Measurements from ENCODE around the gene PLEKHF1. TPM values are rescaled to one million over a fixed set of nuclear protein-coding genes. Genes with fewer than 3 reads are reported as not detected.

The PLEKHF1 gene, protein sequence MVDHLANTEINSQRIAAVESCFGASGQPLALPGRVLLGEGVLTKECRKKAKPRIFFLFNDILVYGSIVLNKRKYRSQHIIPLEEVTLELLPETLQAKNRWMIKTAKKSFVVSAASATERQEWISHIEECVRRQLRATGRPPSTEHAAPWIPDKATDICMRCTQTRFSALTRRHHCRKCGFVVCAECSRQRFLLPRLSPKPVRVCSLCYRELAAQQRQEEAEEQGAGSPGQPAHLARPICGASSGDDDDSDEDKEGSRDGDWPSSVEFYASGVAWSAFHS
- total RNA-seq: 10 to 100 TPM; 21.3 to 21.5 TPM

DNA sequence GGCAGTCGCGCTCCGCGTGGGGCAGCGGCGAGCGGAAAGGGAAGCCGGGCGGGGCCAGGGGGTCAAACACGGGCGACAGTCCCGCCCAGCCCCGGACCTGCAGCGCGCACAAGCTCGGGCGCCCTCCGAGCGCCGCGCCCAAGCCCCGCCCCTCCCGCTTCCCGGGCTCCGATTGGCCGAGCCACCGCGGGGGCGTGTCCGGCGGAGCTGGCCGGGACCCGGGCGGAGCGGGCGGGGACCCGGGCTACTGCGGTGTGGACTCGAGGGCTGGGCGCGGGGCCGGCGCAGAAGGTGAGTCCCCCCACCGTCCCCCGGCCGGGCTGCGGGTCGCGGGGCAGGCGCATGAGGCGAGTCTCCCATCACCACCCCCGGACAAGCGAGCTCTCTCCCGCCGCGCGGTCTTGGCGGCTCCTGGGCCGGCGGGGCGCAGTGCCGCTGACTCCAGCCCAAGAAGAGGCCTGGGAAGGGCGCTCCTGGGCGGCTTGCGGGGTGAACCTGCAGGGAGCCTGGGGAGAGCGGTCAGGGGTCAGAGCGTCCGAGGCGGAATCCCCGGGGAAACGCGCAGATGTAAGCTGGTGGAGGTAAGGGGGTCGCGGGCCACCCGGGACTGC, at the start of gene PLEKHF1:
Gene PLEKHF1 (plus strand): TSS at position 247 of the 611 bp plus-strand sequence. CDS start 8,379 bp downstream, outside the sequence.
- H3K36me3 Mint-ChIP-seq (ENCODE audit: insufficient read depth in 2 of 2): peaks cover 5 to 12% of the 10 kb centered on the region in 2 donors
- H3K9me3 Mint-ChIP-seq: no peaks in the 10 kb centered on the region
- ATAC-seq (replicated peaks in 1 of 2): peak; percentile 83 to 85
- H3K27ac Mint-ChIP-seq: peak within 1 kb of the TSS; percentile 80
- H3K27me3 Mint-ChIP-seq (ENCODE audit: low read depth): no peaks in the 10 kb centered on the region
- H3K4me1 Mint-ChIP-seq (ENCODE audit: low read depth): peaks cover 75% of the 10 kb centered on the region
- peak; percentile 91 to 97 for DNase-seq
- H3K4me3 Mint-ChIP-seq: peak within 1 kb of the TSS; percentile 85 to 93

DNA sequence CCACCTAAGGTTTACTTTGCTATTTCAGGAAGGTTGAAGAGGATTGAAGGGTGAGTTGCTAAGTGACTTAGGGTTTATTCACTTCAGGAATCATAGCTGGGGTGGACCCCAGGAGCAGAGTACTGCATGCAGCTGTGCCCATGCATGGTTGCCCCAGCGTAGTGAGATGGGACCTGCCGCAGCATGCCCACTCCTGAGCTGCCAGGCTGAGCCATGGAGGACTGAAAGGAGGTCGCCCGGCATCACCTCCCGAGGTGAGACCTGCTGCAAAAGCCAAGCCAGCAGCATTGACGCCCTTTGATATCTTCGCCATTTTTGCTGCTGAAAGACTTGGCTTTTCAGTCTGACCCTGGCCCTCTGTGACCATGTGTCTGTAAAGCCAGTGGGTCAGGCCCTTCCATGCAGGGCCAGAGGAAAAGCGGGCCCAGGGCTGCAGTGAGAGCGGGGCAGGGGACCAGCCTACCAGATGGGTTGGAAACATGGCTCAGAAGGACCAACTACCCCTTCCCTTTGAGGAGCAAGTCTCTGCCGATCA, 49.3 kb upstream of the PLEKHF1 start:
- no peaks in the 10 kb centered on the region for H3K9me3 Mint-ChIP-seq
- H3K4me1 Mint-ChIP-seq (ENCODE audit: low read depth): peaks cover 18% of the 10 kb centered on the region
- DNase-seq (no peak), ATAC-seq (replicated peaks in 1 of 2) (no peak)
- H3K27ac Mint-ChIP-seq: no peak overlapping the region
- peaks cover 9 to 28% of the 10 kb centered on the region in 2 donors for H3K36me3 Mint-ChIP-seq (ENCODE audit: insufficient read depth in 2 of 2)
- H3K4me3 Mint-ChIP-seq: no peak overlapping the region
- no peaks in the 10 kb centered on the region for H3K27me3 Mint-ChIP-seq (ENCODE audit: low read depth)

DNA sequence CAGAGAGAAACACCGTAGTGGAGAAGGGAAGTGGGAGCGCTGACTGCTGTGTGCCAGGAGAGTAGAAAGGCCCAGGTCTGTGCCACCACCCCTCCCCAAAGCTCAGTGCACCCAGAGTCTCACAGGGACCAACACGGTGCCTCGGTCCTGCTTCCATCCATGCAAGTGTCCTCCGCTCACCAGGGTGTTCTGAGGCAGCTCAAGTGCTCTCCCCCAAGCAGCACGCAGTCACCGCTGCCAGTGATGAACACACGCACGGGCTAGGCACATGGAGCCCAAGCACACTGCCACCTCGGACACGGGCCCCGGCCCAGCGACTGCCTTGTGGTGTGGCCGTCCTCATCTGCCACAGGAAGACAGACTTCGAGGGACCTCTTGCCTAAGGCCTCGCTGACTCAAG, 48.7 kb upstream of the PLEKHF1 start:
- Mint-ChIP-seq H3K4me3 (no peak overlapping the region), H3K4me1 (ENCODE audit: low read depth) (peaks cover 23% of the 10 kb centered on the region), H3K9me3 (no peaks in the 10 kb centered on the region), H3K27ac (peak overlapping the region; percentile 7), H3K36me3 (ENCODE audit: insufficient read depth in 2 of 2) (peaks cover 9 to 27% of the 10 kb centered on the region in 2 donors), H3K27me3 (ENCODE audit: low read depth) (no peaks in the 10 kb centered on the region)
- DNase-seq: no peak
- no peak for ATAC-seq (replicated peaks in 1 of 2)

DNA sequence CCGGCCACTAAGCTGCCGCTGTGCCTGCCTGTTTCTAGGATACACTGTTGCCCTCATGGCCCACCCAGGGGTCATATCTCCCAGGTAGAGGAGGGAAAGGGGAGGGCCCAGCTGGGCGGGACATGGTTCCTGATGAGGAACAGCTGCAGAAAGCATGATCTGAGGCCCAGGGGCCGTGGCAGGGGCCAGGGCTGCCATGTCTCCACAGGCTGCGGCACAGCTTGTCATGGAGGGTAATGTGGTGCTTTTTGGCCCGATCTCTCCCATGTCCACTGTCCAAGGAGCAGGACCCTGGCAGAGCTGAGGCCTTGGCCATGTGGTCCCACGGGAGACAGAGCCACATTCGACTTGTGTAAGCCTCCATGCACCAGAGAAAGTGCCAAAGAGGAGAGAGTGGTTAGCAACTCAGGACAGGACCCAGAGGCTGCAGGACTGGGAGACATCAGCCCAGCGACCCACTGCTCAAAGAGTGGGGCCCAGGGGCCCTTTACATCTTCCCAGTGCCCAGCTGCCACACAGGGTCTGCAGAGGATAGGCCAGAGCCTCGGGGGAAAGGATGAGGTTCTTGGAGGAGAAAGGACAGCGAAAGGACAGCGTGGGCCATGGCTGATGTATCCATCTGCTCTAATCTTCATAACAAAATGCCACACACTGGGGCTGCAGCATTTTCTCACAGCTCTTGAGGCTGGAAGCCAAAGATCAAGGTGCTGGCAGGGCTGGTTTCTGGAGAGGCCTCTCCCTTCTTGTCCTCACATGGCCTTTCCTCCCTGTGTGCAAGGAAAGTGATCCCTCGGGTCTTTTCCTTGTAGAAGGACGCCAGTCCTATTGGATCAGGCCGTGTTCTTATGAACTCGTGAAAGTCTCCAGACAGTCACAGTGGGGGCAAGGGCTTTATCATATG, 47.6 kb upstream of the PLEKHF1 start:
- Mint-ChIP-seq H3K27me3 (ENCODE audit: low read depth) (no peaks in the 10 kb centered on the region), H3K4me1 (ENCODE audit: low read depth) (peaks cover 30% of the 10 kb centered on the region), H3K4me3 (no peak overlapping the region), H3K27ac (peak overlapping the region; percentile 27), H3K36me3 (ENCODE audit: insufficient read depth in 2 of 2) (peaks cover 3 to 20% of the 10 kb centered on the region in 2 donors), H3K9me3 (no peaks in the 10 kb centered on the region)
- no peak for DNase-seq
- ATAC-seq (replicated peaks in 1 of 2): no peak

DNA sequence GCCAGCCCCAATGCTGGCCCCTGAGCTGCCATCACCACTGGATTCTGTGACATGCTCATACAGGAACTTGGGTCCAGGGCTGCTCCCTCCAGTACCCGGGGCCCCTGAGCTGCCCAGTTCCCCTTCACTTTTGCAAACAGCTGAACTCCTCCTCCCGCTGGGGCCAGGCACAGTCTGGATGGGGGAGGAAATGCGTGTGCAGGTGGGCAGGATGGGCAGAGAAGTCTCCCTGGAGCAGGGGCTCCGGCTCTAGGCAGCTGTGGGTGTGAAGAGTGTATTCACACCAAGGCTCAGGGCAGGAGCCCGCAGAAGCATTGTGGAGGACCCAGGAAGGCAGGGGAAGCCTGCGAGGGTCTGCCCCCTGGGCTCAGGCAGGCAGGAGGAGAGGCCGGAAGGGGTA, 46.8 kb upstream of the PLEKHF1 start:
- H3K27me3 Mint-ChIP-seq (ENCODE audit: low read depth): no peaks in the 10 kb centered on the region
- ATAC-seq (replicated peaks in 1 of 2) (no peak), DNase-seq (no peak)
- H3K36me3 Mint-ChIP-seq (ENCODE audit: insufficient read depth in 2 of 2): peaks cover 0 to 11% of the 10 kb centered on the region in 2 donors
- H3K9me3 Mint-ChIP-seq: no peaks in the 10 kb centered on the region
- no peak overlapping the region for H3K27ac Mint-ChIP-seq
- H3K4me3 Mint-ChIP-seq: no peak overlapping the region
- H3K4me1 Mint-ChIP-seq (ENCODE audit: low read depth): peaks cover 38% of the 10 kb centered on the region

DNA sequence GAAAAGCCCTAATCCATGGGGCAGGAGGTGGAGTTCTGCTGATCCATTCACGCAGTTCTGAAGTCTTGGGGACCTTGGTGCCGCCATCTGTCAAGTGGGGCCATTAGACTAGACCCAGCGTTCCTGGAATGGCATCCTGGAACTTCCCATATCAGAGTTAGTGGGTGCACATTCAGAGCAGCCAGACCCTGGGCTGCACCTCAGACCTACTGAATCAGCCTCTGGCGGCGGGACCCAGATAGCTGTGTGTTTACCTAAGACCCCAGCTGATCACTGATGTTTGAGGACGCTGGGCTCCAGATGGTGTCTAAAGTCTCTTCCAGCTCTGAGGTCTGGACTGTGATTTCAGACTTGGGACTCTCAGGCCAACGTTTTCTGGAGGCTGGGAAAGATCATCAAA, 46.4 kb upstream of the PLEKHF1 start:
- ATAC-seq (replicated peaks in 1 of 2) (no peak), DNase-seq (no peak)
- Mint-ChIP-seq H3K9me3 (no peaks in the 10 kb centered on the region), H3K27ac (no peak overlapping the region), H3K4me3 (no peak overlapping the region), H3K4me1 (ENCODE audit: low read depth) (peaks cover 43% of the 10 kb centered on the region), H3K27me3 (ENCODE audit: low read depth) (no peaks in the 10 kb centered on the region), H3K36me3 (ENCODE audit: insufficient read depth in 2 of 2) (peaks cover 0 to 11% of the 10 kb centered on the region in 2 donors)

DNA sequence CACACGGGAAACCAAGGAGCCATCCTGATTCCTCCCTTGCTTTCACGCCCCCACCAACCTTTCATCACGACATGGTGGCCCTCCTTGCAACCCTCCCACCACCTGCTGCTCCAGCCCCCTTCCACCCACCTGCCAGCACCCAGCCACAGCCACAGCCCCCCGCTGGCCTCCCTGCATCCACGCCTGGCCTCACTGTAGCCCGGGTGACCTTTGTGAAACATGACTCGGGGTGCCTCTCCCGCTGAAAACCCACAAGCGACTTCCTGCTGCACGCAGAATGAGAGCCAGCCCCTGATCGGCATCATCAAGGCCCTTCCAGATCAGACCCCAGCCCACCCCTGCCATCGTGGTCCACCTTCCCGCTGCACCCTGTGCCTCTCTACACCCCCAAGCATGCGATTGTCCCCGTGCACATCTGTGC, 44.3 kb upstream of the PLEKHF1 start:
- Mint-ChIP-seq H3K4me3 (peak overlapping the region; percentile 66 to 90), H3K27me3 (ENCODE audit: low read depth) (no peaks in the 10 kb centered on the region), H3K36me3 (ENCODE audit: insufficient read depth in 2 of 2) (peaks cover 0 to 1% of the 10 kb centered on the region in 2 donors), H3K4me1 (ENCODE audit: low read depth) (peaks cover 49% of the 10 kb centered on the region), H3K9me3 (no peaks in the 10 kb centered on the region), H3K27ac (no peak overlapping the region)
- peak; percentile 61 to 64 for DNase-seq
- ATAC-seq (replicated peaks in 1 of 2): peak; percentile 30 to 61

DNA sequence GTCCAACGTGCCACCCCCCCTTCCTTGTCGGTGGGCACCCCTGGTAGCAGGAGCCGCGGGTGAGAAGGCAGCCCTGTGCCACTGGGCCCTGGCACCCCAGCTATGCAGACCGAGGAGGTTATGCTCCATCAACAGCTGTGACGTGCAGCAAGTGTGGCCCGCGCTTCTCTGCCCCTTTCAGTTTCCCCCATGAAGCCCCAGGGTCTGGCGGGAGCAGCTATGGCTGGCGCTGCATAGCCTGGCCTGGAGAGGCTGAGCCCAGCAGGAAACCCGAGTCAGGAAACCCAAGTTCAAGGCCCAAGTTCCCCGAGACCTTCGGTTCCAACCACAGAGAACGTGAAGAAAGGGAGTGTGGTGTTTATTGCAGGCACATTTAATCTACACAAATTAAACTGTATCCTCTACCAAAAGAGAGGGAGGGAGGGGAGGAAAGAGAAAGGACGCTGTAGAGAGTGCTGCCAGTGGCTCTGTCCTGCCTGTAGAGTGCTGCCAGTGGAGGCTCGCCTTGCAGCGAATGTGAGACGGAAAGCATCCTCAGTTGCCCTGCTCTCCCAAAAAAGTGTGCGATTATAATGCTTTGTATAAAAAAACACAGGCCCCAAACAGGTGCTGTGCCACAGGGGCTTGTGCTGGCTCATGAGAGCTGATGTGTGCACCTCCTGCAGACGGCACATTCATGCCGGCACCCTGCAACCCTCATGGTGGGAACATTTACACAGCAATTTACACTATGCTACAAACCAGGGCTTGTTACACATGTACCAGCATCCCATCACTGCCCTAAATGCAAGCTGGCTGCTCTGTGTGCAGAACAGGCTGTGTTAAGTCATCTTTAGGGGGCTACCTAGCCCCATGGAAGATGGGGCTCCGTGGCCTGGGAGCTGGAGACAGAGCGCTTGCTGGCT, 42.8 kb upstream of the PLEKHF1 start:
- H3K4me1 Mint-ChIP-seq (ENCODE audit: low read depth): peaks cover 49% of the 10 kb centered on the region
- H3K27ac Mint-ChIP-seq: no peak overlapping the region
- peaks cover 0 to 1% of the 10 kb centered on the region in 2 donors for H3K36me3 Mint-ChIP-seq (ENCODE audit: insufficient read depth in 2 of 2)
- H3K4me3 Mint-ChIP-seq: peak overlapping the region; percentile 66 to 90
- H3K9me3 Mint-ChIP-seq: no peaks in the 10 kb centered on the region
- DNase-seq (peak in 1 of 2 donors; percentile 28), ATAC-seq (replicated peaks in 1 of 2) (peak; percentile 6 to 42)
- H3K27me3 Mint-ChIP-seq (ENCODE audit: low read depth): no peaks in the 10 kb centered on the region

DNA sequence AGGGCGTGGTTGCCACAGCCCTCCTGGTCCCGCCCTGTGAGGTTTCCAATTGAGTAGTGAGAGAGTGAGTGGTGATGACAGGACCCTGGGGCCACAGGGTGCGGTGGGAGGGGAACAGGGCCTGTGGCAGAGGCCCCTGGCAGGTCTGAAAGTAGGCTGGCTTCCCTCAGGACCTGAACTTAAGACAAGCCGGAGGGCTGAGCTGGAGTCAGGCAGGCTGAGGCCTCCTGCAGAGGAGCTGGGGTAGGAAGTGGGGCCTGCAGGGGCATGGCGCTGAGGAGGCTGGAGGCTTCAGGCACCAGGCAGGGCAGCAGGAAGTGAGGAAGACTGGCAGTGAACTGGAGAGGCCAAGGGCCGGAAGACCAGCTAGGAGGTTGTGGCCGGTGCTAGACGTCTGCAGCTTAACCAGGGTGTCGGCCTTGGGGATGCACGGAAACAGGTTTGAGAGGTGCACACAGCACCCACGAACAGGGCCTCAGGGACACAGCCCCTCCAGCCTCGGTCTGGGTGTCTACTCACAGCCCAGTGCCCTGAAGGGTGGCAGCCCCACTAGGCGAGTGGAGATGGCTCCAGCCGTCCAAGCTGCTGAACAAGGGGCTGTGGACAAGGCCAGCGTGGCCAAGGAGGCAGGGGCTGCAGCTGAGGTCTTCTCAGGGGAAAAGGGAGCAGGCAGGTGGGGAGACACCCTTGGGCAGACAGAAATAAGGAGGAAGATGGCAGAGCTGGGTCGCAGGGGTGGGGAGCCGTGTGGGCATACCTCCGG, 41.4 kb upstream of the PLEKHF1 start:
- ATAC-seq (replicated peaks in 1 of 2): peak; percentile 93 to 95
- Mint-ChIP-seq H3K4me3 (peak overlapping the region; percentile 86 to 90), H3K36me3 (ENCODE audit: insufficient read depth in 2 of 2) (peaks cover 0 to 1% of the 10 kb centered on the region in 2 donors), H3K9me3 (no peaks in the 10 kb centered on the region), H3K27me3 (ENCODE audit: low read depth) (no peaks in the 10 kb centered on the region), H3K4me1 (ENCODE audit: low read depth) (peaks cover 49% of the 10 kb centered on the region), H3K27ac (peak overlapping the region; percentile 76)
- peak; percentile 79 to 81 for DNase-seq

DNA sequence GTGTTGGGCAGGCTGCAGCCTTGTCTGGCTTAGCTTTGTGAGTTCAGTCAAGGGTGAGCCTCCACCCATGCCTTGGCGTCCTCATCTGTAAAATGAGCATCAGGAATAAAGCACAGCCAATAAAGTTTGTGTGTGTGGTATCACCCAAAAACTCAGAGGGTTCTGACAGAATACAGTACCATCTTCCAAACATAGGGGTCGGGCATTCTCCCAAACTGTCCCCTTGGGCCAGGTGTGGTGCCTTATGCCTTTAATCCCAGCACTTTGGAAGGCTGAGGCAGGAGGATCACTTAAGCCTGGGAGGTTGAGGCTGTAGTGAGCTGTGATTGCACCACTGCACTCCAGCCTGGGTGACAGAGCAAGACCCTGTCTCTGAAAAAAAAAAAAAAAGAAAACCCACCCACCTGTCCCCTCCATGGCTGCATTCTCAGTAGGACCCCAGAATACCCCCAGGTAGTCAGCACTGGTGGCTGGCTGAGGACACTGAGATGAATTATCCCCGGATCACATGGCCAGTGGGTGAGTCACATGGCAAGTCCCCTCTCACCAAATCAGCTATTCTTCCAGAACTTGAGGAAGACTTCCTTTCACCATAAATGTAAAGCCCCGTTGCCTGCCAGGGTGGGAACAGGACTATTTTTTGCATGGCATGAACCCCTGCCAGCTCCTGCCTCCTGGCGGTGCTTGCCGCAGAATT, 40.6 kb upstream of the PLEKHF1 start:
- peak overlapping the region; percentile 86 to 90 for H3K4me3 Mint-ChIP-seq

DNA sequence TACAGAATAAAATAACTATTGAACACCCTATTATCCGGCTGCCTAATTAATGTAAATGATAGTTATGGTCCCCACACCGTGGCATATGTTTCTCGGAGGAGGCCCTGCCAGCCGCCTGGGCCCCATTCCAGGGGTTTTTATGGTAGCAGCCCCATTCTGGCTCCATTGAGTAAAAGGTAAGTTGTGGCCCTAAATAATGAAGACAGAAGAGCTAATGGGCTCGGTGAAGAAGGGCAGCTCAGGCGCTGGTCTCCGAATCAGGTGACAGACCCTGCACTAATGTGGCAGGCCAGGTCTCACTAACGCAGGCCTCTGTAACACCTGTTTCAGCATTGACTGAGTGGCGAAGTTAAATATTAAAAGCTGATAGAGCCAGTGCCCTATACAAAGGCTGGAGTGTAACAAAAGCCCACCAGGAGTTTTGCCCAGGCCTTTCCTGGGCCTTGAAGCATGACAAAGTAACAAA, 40.0 kb upstream of the PLEKHF1 start:
- no peak overlapping the region for H3K27ac Mint-ChIP-seq
- H3K27me3 Mint-ChIP-seq (ENCODE audit: low read depth): no peaks in the 10 kb centered on the region
- no peaks in the 10 kb centered on the region for H3K9me3 Mint-ChIP-seq
- DNase-seq: no peak
- ATAC-seq (replicated peaks in 1 of 2): no peak
- H3K4me1 Mint-ChIP-seq (ENCODE audit: low read depth): peaks cover 43% of the 10 kb centered on the region
- H3K36me3 Mint-ChIP-seq (ENCODE audit: insufficient read depth in 2 of 2): peaks cover 0 to 1% of the 10 kb centered on the region in 2 donors
- peak overlapping the region in 1 of 2 donors; percentile 47 for H3K4me3 Mint-ChIP-seq

More for the DNA sequence above, 40.6 kb upstream of the PLEKHF1 start:
- DNase-seq (no peak), ATAC-seq (replicated peaks in 1 of 2) (no peak)
- peaks cover 0 to 1% of the 10 kb centered on the region in 2 donors for H3K36me3 Mint-ChIP-seq (ENCODE audit: insufficient read depth in 2 of 2)
- no peaks in the 10 kb centered on the region for H3K9me3 Mint-ChIP-seq
- H3K27me3 Mint-ChIP-seq (ENCODE audit: low read depth): no peaks in the 10 kb centered on the region
- H3K27ac Mint-ChIP-seq: no peak overlapping the region
- peaks cover 49% of the 10 kb centered on the region for H3K4me1 Mint-ChIP-seq (ENCODE audit: low read depth)

Measured in activated T-cell treated with anti-CD3 and anti-CD28 coated beads, Interleukin-2, amount 50 U/mL, for 72 hours (primary cell).